Fibroblast of lung (primary cell): ENCODE results near the gene BASP1. TPM values are rescaled to one million over a fixed set of nuclear protein-coding genes. Genes with fewer than 3 reads are reported as not detected.

ENCODE experiments used
- DNase-seq, 2 donors: peaks; one replicate each; pipeline versions ENCODE4 v3.0.0 to v3.0.0-alpha.2; 2010; ENCODE audit warnings: low read depth in 2 of 2
- H2AFZ ChIP-seq: 2 replicates; pipeline ENCODE4 v1.5.1; 2012; ENCODE audit warnings: low read length, control low read depth, inconsistent platforms
- H3K27ac ChIP-seq: 2 replicates; pipeline ENCODE4 v1.5.1; 2011; ENCODE audit warnings: low read length, control low read depth; ENCODE audit not compliant: insufficient read depth
- H3K27me3 ChIP-seq: 2 replicates; pipeline ENCODE4 v1.5.1; 2011; ENCODE audit warnings: mild to moderate bottlenecking, low read length; ENCODE audit not compliant: control insufficient read depth, insufficient read depth
- H3K36me3 ChIP-seq: 2 replicates; pipeline ENCODE4 v1.5.1; 2011; ENCODE audit warnings: low read length; ENCODE audit not compliant: control insufficient read depth, insufficient read depth
- H3K4me1 ChIP-seq: 2 replicates; pipeline ENCODE4 v1.5.1; 2011; ENCODE audit warnings: low read length; ENCODE audit not compliant: control insufficient read depth, insufficient read depth; ENCODE audit errors: extremely low read depth
- H3K4me2 ChIP-seq: 2 replicates; pipeline ENCODE4 v1.5.1; 2011; ENCODE audit warnings: low read length, control low read depth; ENCODE audit not compliant: insufficient read depth; ENCODE audit errors: extremely low read depth
- H3K4me3 ChIP-seq, 4 experiments: fragments of 200-600 bp in 1 of 4; sonication (generic) in 1 of 4; replicated peaks in 1 of 4; 2 replicates each; pipeline ENCODE4 v1.5.1; 2011 to 2016; ENCODE audit warnings: low read length in 4 of 4, low read depth in 3 of 4, mild to moderate bottlenecking in 3 of 4, control low read depth in 2 of 4, inconsistent platforms in 1 of 4, mixed read lengths in 1 of 4; ENCODE audit not compliant: insufficient read depth in 1 of 4; ENCODE audit errors: control extremely low read depth in 1 of 4
- H3K79me2 ChIP-seq: 2 replicates; pipeline ENCODE4 v1.5.1; 2012; ENCODE audit warnings: mild to moderate bottlenecking, low read length, inconsistent platforms; ENCODE audit not compliant: control insufficient read depth, insufficient read depth
- H3K9ac ChIP-seq: 2 replicates; pipeline ENCODE4 v1.5.1; 2011; ENCODE audit warnings: mild to moderate bottlenecking, low read length, control low read depth; ENCODE audit not compliant: insufficient read depth
- H3K9me3 ChIP-seq: 2 replicates; pipeline ENCODE4 v1.5.1; 2012; ENCODE audit warnings: low read depth, low read length; ENCODE audit not compliant: control insufficient read depth, insufficient read depth
- H4K20me1 ChIP-seq: 2 replicates; pipeline ENCODE4 v1.5.1; 2011; ENCODE audit warnings: low read length; ENCODE audit not compliant: control insufficient read depth, insufficient read depth; ENCODE audit errors: extremely low read depth
- EZH2 ChIP-seq: IDR thresholded peaks from 2 replicates; pipeline ENCODE4 v1.5.1; 2012; ENCODE audit warnings: low read length, control low read depth, mild to moderate bottlenecking; ENCODE audit errors: missing control alignments
- polyA plus RNA-seq, 2 donors: library from polyadenylated mRNA; depleted of rRNA in 1 of 2; stranded (reverse) in 1 of 2; unstranded in 1 of 2; fragments of >200 nt; gene quantifications; 2 replicates each; pipeline ENCODE4 v1.2.1, GENCODE V29; 2011 to 2012; ENCODE audit warnings: missing spikeins in 1 of 2
- total RNA-seq: library from RNA; depleted of rRNA; stranded (reverse); fragments of >200 nt; gene quantifications from 2 replicates; pipeline ENCODE4 v1.2.1, GENCODE V29; 2014
- TF ChIP-seq, protein P1 (sequence below), 2 donors: IDR thresholded peaks in 1 of 2; conservative IDR thresholded peaks in 1 of 2; 1 replicate in 1 of 2; 2 replicates in 1 of 2; pipeline ENCODE4 v1.5.1; 2011 to 2012; ENCODE audit warnings: low read length in 2 of 2, control low read depth in 1 of 2, inconsistent platforms in 1 of 2, low read depth in 1 of 2, mild to moderate bottlenecking in 1 of 2

The BASP1 gene
- total and polyA plus RNA-seq, 2 donors (not counting 1 experiment from before 2014, with no cell fraction given) = 186 to 248 TPM

GRCh38 chr5:17221843-17222636 is 4.6 kb downstream of the BASP1 start:
- H3K4me2 ChIP-seq = peak overlapping the region; percentile 16
- no peak overlapping the region for H3K9ac ChIP-seq
- no peak for TF ChIP-seq EZH2
- no peak overlapping the region for H3K27ac ChIP-seq
- peaks cover 5% of the 10 kb centered on the region for H4K20me1 ChIP-seq
- H3K4me3 ChIP-seq = no peak overlapping the region
- H3K4me1 ChIP-seq = peaks cover 2% of the 10 kb centered on the region
- H3K27me3 ChIP-seq = no peaks in the 10 kb centered on the region
- H2AFZ ChIP-seq = no peak overlapping the region
- peaks cover 94% of the 10 kb centered on the region for H3K79me2 ChIP-seq
- peak in 1 of 2 donors; percentile 70 for DNase-seq
- no peaks in the 10 kb centered on the region for H3K36me3 ChIP-seq
- H3K9me3 ChIP-seq = no peaks in the 10 kb centered on the region

GRCh38 chr5:17222664-17223063 is 5.2 kb downstream of the BASP1 start:
- Histone ChIP-seq H3K9ac (no peak overlapping the region), H3K9me3 (no peaks in the 10 kb centered on the region), H3K36me3 (no peaks in the 10 kb centered on the region), H3K4me1 (peaks cover 2% of the 10 kb centered on the region), H2AFZ (no peak overlapping the region), H4K20me1 (peaks cover 5% of the 10 kb centered on the region), H3K27me3 (no peaks in the 10 kb centered on the region), H3K4me3 (no peak overlapping the region), H3K4me2 (peak overlapping the region; percentile 16), H3K27ac (no peak overlapping the region), H3K79me2 (peaks cover 96% of the 10 kb centered on the region)
- no peak for DNase-seq
- TF ChIP-seq, protein P1, sequence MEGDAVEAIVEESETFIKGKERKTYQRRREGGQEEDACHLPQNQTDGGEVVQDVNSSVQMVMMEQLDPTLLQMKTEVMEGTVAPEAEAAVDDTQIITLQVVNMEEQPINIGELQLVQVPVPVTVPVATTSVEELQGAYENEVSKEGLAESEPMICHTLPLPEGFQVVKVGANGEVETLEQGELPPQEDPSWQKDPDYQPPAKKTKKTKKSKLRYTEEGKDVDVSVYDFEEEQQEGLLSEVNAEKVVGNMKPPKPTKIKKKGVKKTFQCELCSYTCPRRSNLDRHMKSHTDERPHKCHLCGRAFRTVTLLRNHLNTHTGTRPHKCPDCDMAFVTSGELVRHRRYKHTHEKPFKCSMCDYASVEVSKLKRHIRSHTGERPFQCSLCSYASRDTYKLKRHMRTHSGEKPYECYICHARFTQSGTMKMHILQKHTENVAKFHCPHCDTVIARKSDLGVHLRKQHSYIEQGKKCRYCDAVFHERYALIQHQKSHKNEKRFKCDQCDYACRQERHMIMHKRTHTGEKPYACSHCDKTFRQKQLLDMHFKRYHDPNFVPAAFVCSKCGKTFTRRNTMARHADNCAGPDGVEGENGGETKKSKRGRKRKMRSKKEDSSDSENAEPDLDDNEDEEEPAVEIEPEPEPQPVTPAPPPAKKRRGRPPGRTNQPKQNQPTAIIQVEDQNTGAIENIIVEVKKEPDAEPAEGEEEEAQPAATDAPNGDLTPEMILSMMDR (conservative IDR thresholded peaks at IDR 0.05 in 1 of 2, IDR thresholded peaks at IDR 0.05 in 1 of 2; ENCODE audit: low read depth in 1 of 2, low read length in 2 of 2) = no peak
- TF ChIP-seq EZH2 = no peak

DNA sequence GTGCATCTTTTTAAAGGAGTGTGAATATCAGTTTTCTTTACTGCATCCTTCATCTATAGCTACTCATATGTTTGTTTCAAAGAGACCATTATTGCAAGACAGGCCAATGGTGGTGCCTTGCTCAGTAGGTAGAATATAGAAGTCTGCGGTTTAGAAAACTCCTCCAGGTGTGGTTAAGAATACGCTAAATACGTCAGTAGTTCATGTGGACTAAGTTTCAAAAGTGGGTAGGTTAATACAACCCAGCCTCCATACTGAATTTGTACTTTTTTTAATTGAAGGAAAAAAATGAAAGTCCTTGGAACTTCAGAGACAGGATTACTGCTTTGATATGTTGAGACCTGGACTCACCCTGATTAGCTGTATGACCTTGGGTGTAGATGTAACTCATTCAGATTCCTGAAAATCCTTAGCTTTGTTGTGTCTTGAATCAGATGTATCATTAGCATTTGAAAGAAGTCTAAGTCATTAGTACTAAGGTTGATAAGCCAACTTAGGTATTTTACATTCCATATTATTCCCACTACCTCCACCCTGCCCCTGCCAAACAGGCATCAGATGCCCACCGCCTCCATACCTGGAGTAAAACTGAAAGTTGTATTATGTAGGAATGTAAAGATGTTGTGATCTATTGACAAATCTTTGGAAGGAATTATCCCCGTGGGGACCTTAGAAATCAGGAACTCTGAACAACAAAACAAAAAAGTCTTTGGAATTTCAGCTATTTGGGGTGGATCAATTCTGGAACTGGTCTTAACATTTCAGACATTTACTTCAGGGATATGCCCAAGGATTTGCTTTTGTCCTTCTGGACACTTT is 6.1 kb downstream of the BASP1 start:
- no peaks in the 10 kb centered on the region for H3K27me3 ChIP-seq
- H3K4me3 ChIP-seq = no peak overlapping the region
- H3K4me2 ChIP-seq = no peak overlapping the region
- peaks cover 96% of the 10 kb centered on the region for H3K79me2 ChIP-seq
- H4K20me1 ChIP-seq = peaks cover 5% of the 10 kb centered on the region
- H3K36me3 ChIP-seq = no peaks in the 10 kb centered on the region
- H3K4me1 ChIP-seq = peaks cover 2% of the 10 kb centered on the region
- H3K9me3 ChIP-seq = no peaks in the 10 kb centered on the region
- no peak overlapping the region for H2AFZ ChIP-seq
- TF ChIP-seq EZH2 = no peak
- TF ChIP-seq, protein P1 (conservative IDR thresholded peaks at IDR 0.05 in 1 of 2, IDR thresholded peaks at IDR 0.05 in 1 of 2; ENCODE audit: low read depth in 1 of 2, low read length in 2 of 2) = no peak
- peak in 1 of 2 donors; percentile 54 for DNase-seq
- H3K27ac ChIP-seq = no peak overlapping the region
- H3K9ac ChIP-seq = no peak overlapping the region
